Mesenchymal stem cell (in vitro differentiated cells and primary cell): ENCODE data around the gene CDC42EP4.

Experiments
- DNase-seq: peaks from one replicate; pipeline ENCODE4 v3.0.0-alpha.2; 2013
- H2AFZ ChIP-seq: one replicate; pipeline ENCODE4 v1.6.1; 2013; ENCODE audit warnings: low read depth, mild to moderate bottlenecking, control low read depth, inconsistent platforms, low read length, moderate library complexity
- H2AK5ac ChIP-seq: 2 replicates; pipeline ENCODE4 v1.6.1; 2013; ENCODE audit warnings: low read length, moderate library complexity, mild to moderate bottlenecking, inconsistent platforms; ENCODE audit not compliant: severe bottlenecking
- H2BK120ac ChIP-seq: one replicate; pipeline ENCODE4 v1.6.1; 2013; ENCODE audit warnings: low read depth, mild to moderate bottlenecking, inconsistent platforms, low read length, moderate library complexity
- H2BK12ac ChIP-seq, 2 experiments: one replicate each; pipeline ENCODE4 v1.6.1; 2013; ENCODE audit warnings: inconsistent platforms in 2 of 2, low read length in 2 of 2, mild to moderate bottlenecking in 2 of 2, moderate library complexity in 2 of 2, control low read depth in 1 of 2
- H2BK15ac ChIP-seq: one replicate; pipeline ENCODE4 v1.6.1; 2013; ENCODE audit warnings: mild to moderate bottlenecking, low read depth, inconsistent platforms; ENCODE audit not compliant: poor library complexity, severe bottlenecking
- H2BK5ac ChIP-seq: 2 replicates; pipeline ENCODE4 v1.6.1; 2013; ENCODE audit warnings: low read depth, mild to moderate bottlenecking, low read length, control low read depth, inconsistent platforms; ENCODE audit not compliant: poor library complexity, severe bottlenecking
- H3K14ac ChIP-seq, 2 experiments: one replicate each; pipeline ENCODE4 v1.6.1; 2013; ENCODE audit warnings: inconsistent platforms in 2 of 2, low read length in 2 of 2, control low read depth in 1 of 2, mild to moderate bottlenecking in 1 of 2, moderate library complexity in 1 of 2
- H3K18ac ChIP-seq, 2 experiments: one replicate each; pipeline ENCODE4 v1.6.1; 2013; ENCODE audit warnings: inconsistent platforms in 2 of 2, low read length in 2 of 2, control low read depth in 1 of 2, low read depth in 1 of 2, mild to moderate bottlenecking in 1 of 2
- H3K23ac ChIP-seq, 2 experiments: one replicate each; pipeline ENCODE4 v1.6.1; 2013; ENCODE audit warnings: inconsistent platforms in 2 of 2, low read length in 2 of 2, mild to moderate bottlenecking in 2 of 2, moderate library complexity in 2 of 2, control low read depth in 1 of 2
- H3K27ac ChIP-seq: 2 replicates; pipeline ENCODE4 v1.5.1; 2013; ENCODE audit warnings: mild to moderate bottlenecking, moderate library complexity, low read length, control low read depth, inconsistent platforms; ENCODE audit not compliant: poor library complexity, severe bottlenecking
- H3K27me3 ChIP-seq, 2 experiments: 2 replicates each; pipeline versions ENCODE4 v1.6.1 to v1.7.0; 2013; ENCODE audit warnings: low read length in 2 of 2, mild to moderate bottlenecking in 2 of 2, moderate library complexity in 2 of 2, control low read depth in 1 of 2, inconsistent platforms in 1 of 2; ENCODE audit not compliant: control insufficient read depth in 1 of 2, insufficient read depth in 1 of 2
- H3K36me3 ChIP-seq, 2 experiments: 2 replicates each; pipeline versions ENCODE4 v1.6.1 to v1.7.0; 2013; ENCODE audit warnings: low read length in 2 of 2, control low read depth in 1 of 2, inconsistent platforms in 1 of 2, low read depth in 1 of 2, mild to moderate bottlenecking in 1 of 2; ENCODE audit not compliant: insufficient read depth in 2 of 2, control insufficient read depth in 1 of 2
- H3K4ac ChIP-seq, 2 experiments: one replicate each; pipeline ENCODE4 v1.6.1; 2013; ENCODE audit warnings: inconsistent platforms in 2 of 2, low read length in 2 of 2, mild to moderate bottlenecking in 2 of 2, moderate library complexity in 2 of 2, control low read depth in 1 of 2, low read depth in 1 of 2
- H3K4me1 ChIP-seq: 2 replicates; pipeline ENCODE4 v1.6.1; 2013; ENCODE audit warnings: low read depth, low read length, control low read depth; ENCODE audit not compliant: control insufficient read depth, insufficient read depth
- H3K4me2 ChIP-seq: 2 replicates; pipeline ENCODE4 v1.6.1; 2013; ENCODE audit warnings: low read length, mild to moderate bottlenecking, inconsistent platforms; ENCODE audit not compliant: poor library complexity, severe bottlenecking
- H3K4me3 ChIP-seq, 2 experiments: 2 replicates each; pipeline versions ENCODE4 v1.5.1 to v1.7.0; 2013; ENCODE audit warnings: low read length in 2 of 2, mild to moderate bottlenecking in 2 of 2, control low read depth in 1 of 2, low read depth in 1 of 2; ENCODE audit not compliant: insufficient read depth in 1 of 2
- H3K79me1 ChIP-seq: replicated peaks from 2 replicates; pipeline ENCODE4 v1.6.1; 2013; ENCODE audit warnings: mild to moderate bottlenecking, control low read depth, low read length, inconsistent platforms; ENCODE audit not compliant: poor library complexity, severe bottlenecking
- H3K9ac ChIP-seq: 2 replicates; pipeline ENCODE4 v1.7.0; 2013; ENCODE audit warnings: mild to moderate bottlenecking, low read length, moderate library complexity
- H3K9me3 ChIP-seq: 2 replicates; pipeline ENCODE4 v1.7.0; 2013; ENCODE audit warnings: mild to moderate bottlenecking, low read length; ENCODE audit not compliant: control insufficient read depth
- H4K8ac ChIP-seq: one replicate; pipeline ENCODE4 v1.6.1; 2013; ENCODE audit warnings: inconsistent platforms, mild to moderate bottlenecking, low read length, moderate library complexity
- H4K91ac ChIP-seq: one replicate; pipeline ENCODE4 v1.6.1; 2013; ENCODE audit warnings: mild to moderate bottlenecking, low read length, inconsistent platforms
- WGBS: methylation state at CpG from one replicate; pipeline ENCODE4 v1.1.7; 2013; ENCODE audit warnings: mixed read lengths; 5-methylcytosine and 5-hydroxymethylcytosine counted together

Gene CDC42EP4

DNA sequence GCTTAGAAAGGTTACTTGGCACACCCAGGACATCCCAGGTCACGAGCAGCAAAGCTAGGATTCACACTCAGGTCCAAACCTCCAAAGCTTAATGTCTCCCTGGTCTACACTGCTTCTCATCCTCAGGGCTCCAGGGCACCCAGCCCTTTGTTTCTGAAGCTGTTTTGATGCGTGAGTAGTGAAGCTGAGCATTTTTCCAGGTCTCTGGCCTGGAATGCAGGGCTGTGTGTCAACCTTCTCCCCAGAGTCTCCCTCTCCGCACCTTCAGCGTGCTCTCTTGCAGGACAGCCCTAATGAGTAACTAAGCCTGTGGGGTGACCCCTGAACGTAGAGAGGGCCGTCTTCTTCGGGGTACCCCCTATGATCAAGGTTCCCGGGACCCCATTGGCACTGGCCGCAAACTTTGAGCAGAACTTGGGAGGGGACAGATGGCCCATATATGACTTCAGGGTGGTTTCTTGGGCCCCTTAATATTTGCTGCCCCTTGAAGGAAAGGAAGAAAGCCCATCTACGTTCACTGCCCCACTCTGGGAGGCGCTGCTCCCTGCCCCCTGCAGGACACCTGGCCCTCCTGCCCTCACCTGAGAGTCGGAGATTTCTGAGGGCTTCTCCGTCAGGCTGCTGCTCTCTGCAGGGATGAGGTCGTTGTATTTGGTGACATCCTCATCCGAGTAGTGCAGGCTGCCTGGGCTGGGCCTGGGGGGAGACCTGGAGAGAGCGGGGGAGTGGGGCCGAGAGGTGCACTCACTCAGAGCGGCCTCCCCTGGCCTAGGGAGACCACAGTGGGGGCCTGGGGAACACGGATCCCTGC is 36.4 kb upstream of the CDC42EP4 start:
- peaks cover 0 to 2% of the 10 kb centered on the region in 2 experiments for H3K27me3 ChIP-seq
- no peak overlapping the region for H3K27ac ChIP-seq
- H3K14ac ChIP-seq, result no peak overlapping the region
- no peaks in the 10 kb centered on the region for H3K36me3 ChIP-seq
- no peak overlapping the region for H2AFZ ChIP-seq
- WGBS, result 79% methylated on average over 19 of the region's 19 CpGs
- no peak overlapping the region for H3K18ac ChIP-seq
- no peak overlapping the region for H3K9ac ChIP-seq
- no peak overlapping the region for H3K4ac ChIP-seq
- H3K4me3 ChIP-seq, result no peak overlapping the region
- no peak overlapping the region for H3K4me2 ChIP-seq
- no peak overlapping the region for H2BK15ac ChIP-seq
- peak overlapping the region; percentile 29 for H4K91ac ChIP-seq
- no peak overlapping the region for H4K8ac ChIP-seq
- H3K9me3 ChIP-seq, result no peaks in the 10 kb centered on the region
- H2BK5ac ChIP-seq, result no peak overlapping the region
- H3K4me1 ChIP-seq, result peaks cover 23% of the 10 kb centered on the region
- no peaks in the 10 kb centered on the region for H3K79me1 ChIP-seq
- H2BK120ac ChIP-seq, result no peak overlapping the region
- H2AK5ac ChIP-seq, result no peak overlapping the region
- DNase-seq, result no peak
- H2BK12ac ChIP-seq, result no peak overlapping the region
- no peak overlapping the region for H3K23ac ChIP-seq

DNA sequence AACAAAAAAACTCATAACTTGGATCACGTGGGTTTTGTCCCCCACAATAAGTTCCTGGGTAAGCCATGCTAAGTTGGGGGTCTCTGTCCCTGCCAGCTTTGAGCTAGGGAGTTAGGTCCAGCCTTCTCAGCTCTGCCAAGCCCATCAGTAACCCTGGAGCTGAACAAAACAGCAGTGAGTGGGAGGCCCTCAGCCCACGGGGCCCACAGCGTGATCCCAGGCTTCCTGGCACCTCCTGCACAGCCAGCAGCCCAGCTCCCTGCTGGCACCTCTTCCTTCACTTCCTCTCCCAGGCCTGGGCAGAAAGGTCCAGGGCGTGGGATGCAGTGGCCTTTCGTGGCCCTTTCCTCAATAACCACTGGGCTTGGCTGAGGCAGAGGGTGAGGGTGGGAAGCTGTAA is 35.5 kb upstream of the CDC42EP4 start:
- H3K27me3 ChIP-seq, result peaks cover 0 to 2% of the 10 kb centered on the region in 2 experiments
- H2BK15ac ChIP-seq, result no peak overlapping the region
- H3K4me1 ChIP-seq, result peaks cover 30% of the 10 kb centered on the region
- peak overlapping the region; percentile 47 for H4K8ac ChIP-seq
- H3K9me3 ChIP-seq, result no peaks in the 10 kb centered on the region
- H3K4me2 ChIP-seq, result no peak overlapping the region
- peak overlapping the region in 1 of 2 experiments; percentile 15 for H3K4ac ChIP-seq
- no peak overlapping the region for H2BK5ac ChIP-seq
- no peak overlapping the region for H3K9ac ChIP-seq
- peak overlapping the region in 1 of 2 experiments; percentile 14 for H3K18ac ChIP-seq
- H2BK120ac ChIP-seq, result no peak overlapping the region
- no peaks in the 10 kb centered on the region for H3K79me1 ChIP-seq
- no peak overlapping the region for H2AK5ac ChIP-seq
- WGBS, result 75% methylated on average over 3 of the region's 5 CpGs
- no peak overlapping the region for H3K27ac ChIP-seq
- H3K36me3 ChIP-seq, result no peaks in the 10 kb centered on the region
- no peak overlapping the region for H3K4me3 ChIP-seq
- H2BK12ac ChIP-seq, result peak overlapping the region in 1 of 2 experiments; percentile 46
- no peak for DNase-seq
- H2AFZ ChIP-seq, result no peak overlapping the region
- peak overlapping the region; percentile 19 for H4K91ac ChIP-seq
- H3K14ac ChIP-seq, result no peak overlapping the region
- no peak overlapping the region for H3K23ac ChIP-seq

DNA sequence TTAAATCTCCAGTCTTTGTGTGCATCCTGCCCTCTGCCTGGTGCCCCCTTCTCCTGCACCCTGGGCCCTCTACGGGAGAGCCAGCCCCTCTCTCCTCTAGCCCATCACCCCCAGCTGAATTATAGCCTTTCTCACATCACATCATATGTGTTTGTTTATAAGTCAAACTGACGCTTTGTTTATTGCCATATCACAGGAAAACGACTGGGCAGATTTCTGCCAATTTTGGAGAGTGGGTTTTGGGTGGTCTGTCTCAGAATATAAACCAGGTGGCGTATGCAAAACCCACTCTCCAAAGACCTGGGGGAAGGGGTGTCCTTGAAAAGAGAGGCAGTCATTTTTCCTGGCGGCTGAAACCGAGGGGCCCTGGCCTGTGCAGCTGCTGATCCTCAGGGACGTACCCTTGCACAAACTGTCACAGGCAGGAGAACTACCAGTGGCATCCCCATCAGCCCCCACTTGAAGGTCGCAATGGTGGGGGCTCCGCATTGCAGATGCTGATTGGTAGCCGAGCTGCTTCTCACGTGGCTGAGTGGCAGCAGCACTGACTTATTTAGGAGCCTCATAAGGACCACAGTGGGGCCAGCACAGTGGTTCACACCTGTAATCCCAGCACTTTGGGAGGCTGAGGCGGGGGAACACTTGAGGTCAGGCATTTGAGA is 34.8 kb upstream of the CDC42EP4 start:
- H3K18ac ChIP-seq, result peak overlapping the region in 1 of 2 experiments; percentile 26
- no peak overlapping the region for H2BK15ac ChIP-seq
- H2BK5ac ChIP-seq, result no peak overlapping the region
- no peaks in the 10 kb centered on the region for H3K9me3 ChIP-seq
- no peak overlapping the region for H4K91ac ChIP-seq
- WGBS, result 56% methylated on average over 11 of the region's 12 CpGs
- no peaks in the 10 kb centered on the region for H3K79me1 ChIP-seq
- H3K4me3 ChIP-seq, result no peak overlapping the region
- H4K8ac ChIP-seq, result no peak overlapping the region
- peak overlapping the region in 1 of 2 experiments; percentile 48 for H2BK12ac ChIP-seq
- H2BK120ac ChIP-seq, result no peak overlapping the region
- no peak overlapping the region for H3K27ac ChIP-seq
- H3K4ac ChIP-seq, result no peak overlapping the region
- DNase-seq, result no peak
- H3K4me1 ChIP-seq, result peaks cover 37% of the 10 kb centered on the region
- no peak overlapping the region for H2AFZ ChIP-seq
- H3K23ac ChIP-seq, result no peak overlapping the region
- peaks cover 0 to 2% of the 10 kb centered on the region in 2 experiments for H3K27me3 ChIP-seq
- H2AK5ac ChIP-seq, result no peak overlapping the region
- no peaks in the 10 kb centered on the region for H3K36me3 ChIP-seq
- no peak overlapping the region for H3K4me2 ChIP-seq
- no peak overlapping the region for H3K9ac ChIP-seq
- no peak overlapping the region for H3K14ac ChIP-seq
